Right cardiac atrium (tissue), 5 donors: ENCODE data around the gene CD226. TPM values are rescaled to one million over a fixed set of nuclear protein-coding genes. Genes with fewer than 3 reads are reported as not detected.

Experiments used
- ATAC-seq, 2 donors: fragments of 200-7000 bp; cut with Tn5 transposase; one replicate each; pipeline versions ENCODE4 v1.8.0 to v1.9.1; 2020; ENCODE audit warnings: moderate library complexity in 2 of 2, mild to moderate bottlenecking in 1 of 2
- DNase-seq, 3 donors: peaks; one replicate each; pipeline ENCODE4 v3.0.0-alpha.2; 2020
- H3K27ac ChIP-seq: one replicate; pipeline ENCODE4 v1.5.1; 2013; ENCODE audit warnings: mild to moderate bottlenecking, low read length, control low read depth, moderate library complexity
- H3K27me3 ChIP-seq: one replicate; pipeline ENCODE4 v1.6.1; 2013; ENCODE audit not compliant: control insufficient read depth, insufficient read depth
- H3K4me1 ChIP-seq: one replicate; pipeline ENCODE4 v1.6.1; 2013; ENCODE audit warnings: low read length; ENCODE audit not compliant: control insufficient read depth, insufficient read depth
- H3K4me3 ChIP-seq: one replicate; pipeline ENCODE4 v1.5.1; 2013; ENCODE audit warnings: low read length, control low read depth
- H3K9me3 ChIP-seq: one replicate; pipeline ENCODE4 v1.6.1; 2013; ENCODE audit warnings: low read length; ENCODE audit not compliant: control insufficient read depth
- WGBS: extraction: QIAGEN DNeasy Blood & Tissue Kit; methylation state at CpG from one replicate; pipeline ENCODE4 v1.1.7; 2013; 5-methylcytosine and 5-hydroxymethylcytosine counted together
- intact Hi-C, 4 donors: fragments of 100-400 bp; cut with DNase I; formaldehyde crosslinking; loops; one replicate each; pipeline versions ENCODE4 v1.11.0 to v1.14.0; 2022 to 2023
- polyA plus RNA-seq: library from polyadenylated mRNA; stranded (reverse); fragments of 200-250 nt; gene quantifications from one replicate; pipeline ENCODE4 v1.2.3, GENCODE V29; 2013
- total RNA-seq, 4 donors: library from RNA; stranded (reverse); fragmentation: NEBNext Ultra II Directional; extraction: Animal tissue kit (Norgen Biotek cat#: 25700); gene quantifications; one replicate each; pipeline ENCODE4 v1.2.1, GENCODE V29; 2021
- donor health status: healthy with polysubstance abuse.
- donor health status: DM: no; HTN: yes; CAD: no.
- donor health status: DM: no; HTN: no; CAD: no.
- donor health status: DM: no; HTN: yes; CAD: no; lungs with severe emphysema.
- donor health status: DM: yes; HTN: yes; CAD: no.

Gene CD226
- total and polyA plus RNA-seq, 5 donors = 0.11 to 1.8 (median 1.3) TPM

DNA sequence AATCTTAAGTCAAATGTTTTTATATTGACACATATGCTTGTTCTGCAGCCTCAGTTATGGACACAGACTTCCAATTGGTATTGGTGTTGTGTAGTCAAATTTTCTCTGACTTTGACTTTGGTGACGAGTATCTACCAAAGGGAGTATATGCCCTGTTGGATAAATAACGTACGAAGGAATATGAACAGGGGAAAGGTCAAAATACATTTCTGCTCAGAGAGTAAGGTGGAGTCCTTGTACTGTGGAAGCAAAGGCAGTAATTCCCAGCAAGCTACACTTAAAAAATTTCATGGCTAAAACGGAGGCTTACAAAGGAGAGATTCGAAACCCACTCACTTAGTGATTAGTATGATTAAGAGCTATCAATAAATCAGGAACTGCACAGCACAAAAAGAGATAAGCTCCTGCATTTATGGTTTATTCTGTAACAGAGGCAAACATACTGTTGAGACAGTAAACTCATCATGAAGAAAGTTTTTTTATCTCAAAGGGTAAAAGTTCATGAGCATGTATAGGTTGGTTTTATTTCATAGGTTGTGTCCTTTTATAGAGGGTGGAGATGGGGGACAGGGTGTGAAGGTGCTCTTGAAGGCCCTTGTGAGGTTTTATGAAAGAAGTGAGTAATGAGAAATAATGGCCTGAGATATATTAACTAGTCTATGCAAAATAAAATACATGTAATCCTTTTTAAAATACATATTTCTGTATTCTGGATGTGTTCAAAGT is 142.7 kb downstream of the CD226 start:
- 93% methylated on average over 5 of the region's 5 CpGs for WGBS
- DNase-seq = no peak
- no peak for ATAC-seq
- Histone ChIP-seq H3K9me3 (no peaks in the 10 kb centered on the region), H3K4me1 (no peaks in the 10 kb centered on the region), H3K4me3 (no peak overlapping the region), H3K27me3 (no peaks in the 10 kb centered on the region), H3K27ac (no peak overlapping the region)
- intact Hi-C loops = no loop called here
